Erythroblast (primary cell): Measurements from ENCODE around the gene A4GALT.

Experiments
- GATA1 ChIP-seq: IDR thresholded peaks from 2 replicates; pipeline ENCODE4 v1.6.1; 2011; ENCODE audit warnings: low read depth, mild to moderate bottlenecking, control low read depth, low read length, moderate library complexity
- POLR2A ChIP-seq: IDR thresholded peaks from 2 replicates; pipeline ENCODE4 v1.6.1; 2011; ENCODE audit warnings: mild to moderate bottlenecking, low read length

DNA sequence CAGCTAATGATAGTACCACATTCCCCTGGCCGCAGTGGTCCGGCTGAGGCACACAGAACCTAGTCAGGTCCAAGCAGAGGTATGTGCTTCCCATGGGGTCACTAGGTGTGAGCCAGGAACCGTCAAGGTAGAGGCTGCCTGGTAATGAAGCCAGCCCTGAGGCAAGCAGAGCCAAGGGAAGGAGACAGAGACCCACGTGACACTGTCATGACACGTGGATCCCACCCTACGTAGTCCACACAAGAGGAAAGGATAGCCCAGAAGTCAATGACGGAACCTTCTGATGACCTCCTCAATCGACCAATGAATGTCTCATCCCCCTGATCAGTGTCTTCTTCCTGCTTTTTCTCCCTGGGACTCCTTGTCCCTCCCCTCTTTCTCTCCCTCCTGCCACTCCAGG lies 19.0 kb downstream of the A4GALT start:
- no peak for TF ChIP-seq POLR2A
- TF ChIP-seq GATA1: no peak
